ENCODE measurements around the gene MRPL58. TPM values are rescaled to one million over a fixed set of nuclear protein-coding genes. Genes with fewer than 3 reads are reported as not detected.

Gene MRPL58
- total RNA-seq, 1 experiment from 2014 or later, result 195 TPM

GRCh38 chr17:75019710-75020109, 7.2 kb downstream of the MRPL58 start:
- no peaks in the 10 kb centered on the region for H3K9me3 ChIP-seq (ENCODE audit: low read length)
- no peaks in the 10 kb centered on the region for H3K27me3 ChIP-seq (ENCODE audit: low read length)
- H3K4me3 ChIP-seq (ENCODE audit: low read length), result no peak overlapping the region
- DNase-seq (no peak), ATAC-seq (no peak)
- no peaks in the 10 kb centered on the region for H4K20me1 ChIP-seq (ENCODE audit: low read length)
- H3F3A ChIP-seq (ENCODE audit: low read length, unreplicated experiment), result no peaks in the 10 kb centered on the region
- H2AFZ ChIP-seq (ENCODE audit: low read length), result no peak overlapping the region
- intact Hi-C loops (cut with micrococcal nuclease), result no loop called here
- peaks cover 18% of the 10 kb centered on the region for H3K79me2 ChIP-seq (ENCODE audit: low read length)
- no peaks in the 10 kb centered on the region for H3K9me2 ChIP-seq (replicated peaks; ENCODE audit: low read length)
- no peak overlapping the region for H3K4me2 ChIP-seq (ENCODE audit: low read length)
- peaks cover 42% of the 10 kb centered on the region for H3K36me3 ChIP-seq (ENCODE audit: low read depth, low read length)
- no peak overlapping the region for H3K9ac ChIP-seq (ENCODE audit: low read length)
- H3K4me1 ChIP-seq (ENCODE audit: insufficient read depth, low read length), result peaks cover 11% of the 10 kb centered on the region
- BruUV-seq (replicated peaks), result no TSS peak
- TF ChIP-seq EZH2 (IDR thresholded peaks at IDR 0.05; ENCODE audit: low read length, unreplicated experiment) (no peak), EZH2phosphoT487 (IDR thresholded peaks at IDR 0.05; ENCODE audit: borderline replicate concordance, low read length) (no peak)
- TF ChIP-seq, protein P1, sequence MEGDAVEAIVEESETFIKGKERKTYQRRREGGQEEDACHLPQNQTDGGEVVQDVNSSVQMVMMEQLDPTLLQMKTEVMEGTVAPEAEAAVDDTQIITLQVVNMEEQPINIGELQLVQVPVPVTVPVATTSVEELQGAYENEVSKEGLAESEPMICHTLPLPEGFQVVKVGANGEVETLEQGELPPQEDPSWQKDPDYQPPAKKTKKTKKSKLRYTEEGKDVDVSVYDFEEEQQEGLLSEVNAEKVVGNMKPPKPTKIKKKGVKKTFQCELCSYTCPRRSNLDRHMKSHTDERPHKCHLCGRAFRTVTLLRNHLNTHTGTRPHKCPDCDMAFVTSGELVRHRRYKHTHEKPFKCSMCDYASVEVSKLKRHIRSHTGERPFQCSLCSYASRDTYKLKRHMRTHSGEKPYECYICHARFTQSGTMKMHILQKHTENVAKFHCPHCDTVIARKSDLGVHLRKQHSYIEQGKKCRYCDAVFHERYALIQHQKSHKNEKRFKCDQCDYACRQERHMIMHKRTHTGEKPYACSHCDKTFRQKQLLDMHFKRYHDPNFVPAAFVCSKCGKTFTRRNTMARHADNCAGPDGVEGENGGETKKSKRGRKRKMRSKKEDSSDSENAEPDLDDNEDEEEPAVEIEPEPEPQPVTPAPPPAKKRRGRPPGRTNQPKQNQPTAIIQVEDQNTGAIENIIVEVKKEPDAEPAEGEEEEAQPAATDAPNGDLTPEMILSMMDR (conservative IDR thresholded peaks at IDR 0.05; ENCODE audit: low read depth, low read length), result no peak
- H3K27ac ChIP-seq (ENCODE audit: low read length), result no peak overlapping the region
- ChIA-PET POLR2A (ENCODE audit: unreplicated experiment) (no interaction called here), CTCF (no interaction called here)

GRCh38 chr17:75020331-75021110, 8.1 kb downstream of the MRPL58 start:
- Histone ChIP-seq H3K27me3 (ENCODE audit: low read length) (no peaks in the 10 kb centered on the region), H2AFZ (ENCODE audit: low read length) (no peak overlapping the region), H3K27ac (ENCODE audit: low read length) (no peak overlapping the region), H3K9ac (ENCODE audit: low read length) (no peak overlapping the region), H3K4me1 (ENCODE audit: insufficient read depth, low read length) (peaks cover 14% of the 10 kb centered on the region), H3K79me2 (ENCODE audit: low read length) (peaks cover 10% of the 10 kb centered on the region), H3F3A (ENCODE audit: low read length, unreplicated experiment) (no peaks in the 10 kb centered on the region), H3K9me2 (replicated peaks; ENCODE audit: low read length) (no peaks in the 10 kb centered on the region), H3K4me3 (ENCODE audit: low read length) (no peak overlapping the region), H3K36me3 (ENCODE audit: low read depth, low read length) (peaks cover 42% of the 10 kb centered on the region), H4K20me1 (ENCODE audit: low read length) (no peaks in the 10 kb centered on the region), H3K4me2 (ENCODE audit: low read length) (no peak overlapping the region), H3K9me3 (ENCODE audit: low read length) (no peaks in the 10 kb centered on the region)
- TSS peak; percentile 29 for BruUV-seq (replicated peaks)
- TF ChIP-seq EZH2 (IDR thresholded peaks at IDR 0.05; ENCODE audit: low read length, unreplicated experiment) (no peak), EZH2phosphoT487 (IDR thresholded peaks at IDR 0.05; ENCODE audit: borderline replicate concordance, low read length) (no peak)
- TF ChIP-seq, protein P1 (conservative IDR thresholded peaks at IDR 0.05; ENCODE audit: low read depth, low read length), result no peak
- intact Hi-C loops (cut with micrococcal nuclease), result no loop called here
- DNase-seq (no peak), ATAC-seq (no peak)
- POLR2A ChIA-PET (ENCODE audit: unreplicated experiment), result no interaction called here
- CTCF ChIA-PET, result no interaction called here

Measured in PC-3 (cell line).